Peyer's patch (tissue), 4 donors: ENCODE data around the gene TRIM23.

Source experiments
- CTCF ChIP-seq, 6 experiments: fragments of 450-650 bp in 4 of 6; fragments of 200-600 bp in 2 of 6; sonication (generic) in 1 of 6; IDR thresholded peaks; one replicate each; pipeline ENCODE4 v1.5.1; 2017 to 2019; ENCODE audit warnings: antibody characterized with exemption in 6 of 6, mild to moderate bottlenecking in 3 of 6, moderate library complexity in 1 of 6
- POLR2A ChIP-seq, 2 donors: fragments of 450-650 bp; IDR thresholded peaks; one replicate each; pipeline ENCODE4 v1.5.1; 2017; ENCODE audit warnings: antibody characterized with exemption in 2 of 2, mild to moderate bottlenecking in 2 of 2, moderate library complexity in 2 of 2

- TF ChIP-seq CTCF (IDR thresholded peaks at IDR 0.05) (no peak), POLR2A (IDR thresholded peaks at IDR 0.05) (no peak)
These were observed 16.1 kb upstream of the TRIM23 start for GRCh38 chr5:65640240-65640639.
